Left ventricle myocardium superior (tissue), 1 donor: ENCODE results near the gene THAP5. TPM values are rescaled to one million over a fixed set of nuclear protein-coding genes. Genes with fewer than 3 reads are reported as not detected.
"Not testable (repeated sequence)": the region's sequence is repeated elsewhere in the genome, so short reads cannot be mapped to it uniquely, and the experiment has no call there.

Experiments
- ATAC-seq: fragments of 200-7000 bp; cut with Tn5 transposase; one replicate; pipeline ENCODE4 v1.9.1; 2020; ENCODE audit warnings: mild to moderate bottlenecking, moderate library complexity
- DNase-seq: peaks from one replicate; pipeline ENCODE4 v3.0.0-alpha.2; 2020
- intact Hi-C: fragments of 100-400 bp; cut with micrococcal nuclease; formaldehyde crosslinking; loops from one replicate; pipeline ENCODE4 v1.11.0; 2022
- total RNA-seq: library from RNA; stranded (reverse); fragmentation: NEBNext Ultra II Directional; extraction: Animal tissue kit (Norgen Biotek cat#: 25700); gene quantifications from one replicate; pipeline ENCODE4 v1.2.1, GENCODE V29; 2021
- donor health status: DM: no; HTN: yes; CAD: no; lungs with severe emphysema.

THAP5 gene
- total RNA-seq, 1 donor from 2014 or later, result 25.7 TPM

DNA sequence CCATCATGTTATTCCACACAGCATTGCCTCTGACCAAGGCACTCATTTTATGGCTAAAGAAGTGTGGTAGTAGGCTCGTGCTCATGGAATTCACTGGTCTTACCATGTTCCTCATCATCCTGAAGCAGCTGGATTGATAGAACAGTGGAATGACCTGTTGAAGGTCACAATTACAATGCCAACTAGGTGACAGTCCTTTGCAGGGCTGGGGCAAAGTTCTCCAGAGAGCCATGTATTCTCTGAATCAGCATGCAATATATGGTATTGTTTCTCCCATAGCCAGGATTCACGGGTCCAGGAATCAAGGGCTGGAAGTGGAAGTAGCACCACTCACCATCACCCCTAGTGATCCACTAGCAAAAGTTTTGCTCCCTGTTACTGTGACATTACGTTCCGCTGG is 30.8 kb downstream of the THAP5 start:
- ATAC-seq, DNase-seq, intact Hi-C loops: not testable (repeated sequence)

DNA sequence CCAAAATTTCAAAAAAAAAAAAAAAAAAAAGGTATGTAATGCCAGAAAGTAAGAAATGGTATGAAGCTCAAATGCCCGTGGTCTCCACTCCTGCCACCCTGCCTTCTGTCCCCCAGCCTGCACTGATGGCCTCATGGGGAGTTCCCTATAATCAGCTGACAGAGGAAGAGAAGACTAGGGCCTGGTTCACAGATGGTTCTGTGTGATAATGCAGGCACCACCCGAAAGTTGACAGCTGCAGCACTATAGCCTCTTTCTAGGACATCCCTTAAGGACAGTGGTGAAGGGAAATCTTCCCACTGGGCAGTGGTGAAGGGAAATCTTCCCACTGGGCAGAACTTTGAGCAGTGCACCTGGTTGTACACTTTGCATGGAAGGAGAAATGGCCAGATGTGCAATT is 31.3 kb downstream of the THAP5 start:
- ATAC-seq, DNase-seq, intact Hi-C loops: not testable (repeated sequence)

DNA sequence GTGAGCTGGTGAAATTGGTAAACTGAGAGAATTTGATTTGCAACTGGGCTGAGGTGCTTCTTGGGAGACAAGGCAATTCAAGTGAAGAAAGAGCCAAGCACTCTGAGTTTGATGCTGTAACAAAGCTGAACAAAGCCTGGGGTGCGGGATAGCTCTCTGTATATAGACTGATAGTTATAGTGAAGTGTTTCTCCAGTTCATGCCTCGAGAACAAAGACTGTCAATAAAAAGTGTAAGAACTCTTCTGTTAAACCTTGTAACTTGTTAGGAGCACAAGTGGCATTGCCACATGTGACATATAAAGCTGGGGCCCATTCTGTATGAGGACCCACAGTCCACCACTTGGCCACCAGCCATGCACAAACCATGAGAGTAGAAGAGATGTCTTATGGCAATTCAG is 32.3 kb downstream of the THAP5 start:
- DNase-seq (no peak), ATAC-seq (no peak)
- intact Hi-C loops, result no loop called here

DNA sequence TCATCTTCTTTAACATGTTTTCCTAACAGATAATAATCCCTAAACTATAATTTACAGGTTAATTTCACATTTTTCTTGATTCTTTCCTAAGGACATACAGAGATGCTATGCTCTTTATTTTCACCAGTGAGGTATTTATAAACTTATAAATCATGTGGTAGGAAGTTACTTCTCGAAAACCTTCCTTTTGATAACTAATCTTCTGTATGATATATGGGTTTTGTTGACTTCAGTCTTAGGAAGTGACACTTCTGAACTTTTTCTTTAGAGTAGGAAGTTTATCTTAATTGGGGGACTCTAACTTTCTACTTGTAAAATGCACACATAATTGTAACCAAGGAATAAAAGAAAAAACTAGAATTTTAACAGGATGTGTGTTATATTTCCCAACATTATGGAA is 33.8 kb downstream of the THAP5 start:
- intact Hi-C loops, result no loop called here
- no peak for DNase-seq
- no peak for ATAC-seq

DNA sequence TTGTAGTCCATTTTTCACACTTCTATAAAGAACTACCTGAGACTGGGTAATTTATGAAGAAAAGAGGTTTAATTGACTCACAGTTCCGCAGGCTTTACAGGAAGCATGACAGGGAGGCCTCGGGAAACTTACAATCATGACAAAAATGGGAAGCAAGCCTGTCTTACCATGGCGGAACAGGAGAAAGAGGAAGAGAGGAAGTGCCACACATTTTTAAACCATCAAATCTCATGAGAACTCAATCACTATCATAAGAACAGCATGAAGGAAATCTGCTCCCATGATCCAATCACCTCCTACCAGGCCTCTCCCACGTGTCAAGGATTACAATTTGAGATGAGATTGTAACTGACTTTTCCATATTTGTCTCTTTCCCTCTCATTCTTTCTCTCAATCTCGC is 34.2 kb downstream of the THAP5 start:
- intact Hi-C loops, result no loop called here
- ATAC-seq (no peak), DNase-seq (no peak)

DNA sequence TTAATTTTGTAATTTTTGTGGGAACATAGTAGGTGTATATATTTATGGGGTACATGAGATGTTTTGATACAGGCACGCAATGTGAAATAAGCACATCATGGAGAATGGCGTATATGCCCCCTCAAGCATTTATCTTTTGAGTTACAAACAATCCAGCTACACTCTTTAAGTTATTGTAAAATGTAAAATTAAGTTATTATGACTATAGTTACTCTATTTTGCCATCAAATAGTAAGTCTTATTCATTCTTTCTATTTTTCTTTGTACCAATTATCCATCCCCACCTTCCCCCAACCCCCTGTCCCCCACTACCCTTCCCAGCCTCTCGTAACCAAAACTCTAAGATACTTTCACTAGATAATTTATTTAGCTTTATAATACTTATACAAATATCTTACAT is 35.8 kb downstream of the THAP5 start:
- ATAC-seq (no peak), DNase-seq (no peak)
- intact Hi-C loops, result no loop called here

DNA sequence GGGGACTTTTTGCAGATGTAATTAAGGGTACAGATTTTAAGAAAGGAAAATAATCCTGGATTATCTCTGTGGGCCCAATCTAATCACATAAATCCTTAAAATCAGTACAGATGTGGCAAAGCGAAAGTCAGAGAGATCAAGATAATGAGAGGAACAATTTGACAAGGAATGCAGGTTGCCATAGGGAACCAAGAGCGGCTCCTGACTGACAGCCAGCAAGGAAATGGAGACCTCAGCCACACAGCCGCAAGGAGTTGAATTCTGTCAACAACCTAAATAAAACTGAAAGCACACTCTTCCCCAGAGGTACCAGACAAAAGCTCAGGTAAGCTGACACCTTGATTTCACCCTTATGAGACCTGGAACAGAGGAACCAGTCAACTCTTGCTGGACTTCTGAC is 40.2 kb downstream of the THAP5 start:
- intact Hi-C loops, result no loop called here
- ATAC-seq (no peak), DNase-seq (no peak)

DNA sequence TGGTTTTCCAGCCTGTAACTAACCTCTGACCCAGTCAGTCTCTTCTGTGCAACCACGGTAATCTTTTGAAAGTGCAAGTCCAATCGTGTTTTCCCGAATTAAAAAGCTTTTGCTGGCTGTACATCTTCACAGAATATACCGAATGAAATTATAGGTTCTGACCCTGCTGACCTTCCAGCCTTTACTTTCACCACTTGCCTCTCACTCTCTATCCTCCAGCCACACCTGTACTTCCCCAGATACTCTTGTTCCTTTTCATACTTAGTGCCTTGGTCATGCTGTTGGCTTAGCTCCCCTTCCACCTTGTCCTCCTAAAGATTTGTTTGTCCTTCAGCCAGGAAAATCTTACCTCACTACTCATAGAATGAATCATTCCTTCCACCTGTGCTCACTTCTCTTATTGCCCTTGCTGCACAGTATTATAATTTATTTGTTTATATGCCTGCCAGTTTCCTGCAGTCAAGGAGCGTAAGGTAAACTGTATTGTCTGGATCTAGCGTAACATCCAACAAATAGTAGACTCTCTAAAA is 41.3 kb downstream of the THAP5 start:
- intact Hi-C loops, result no loop called here
- ATAC-seq, result no peak
- DNase-seq, result no peak

DNA sequence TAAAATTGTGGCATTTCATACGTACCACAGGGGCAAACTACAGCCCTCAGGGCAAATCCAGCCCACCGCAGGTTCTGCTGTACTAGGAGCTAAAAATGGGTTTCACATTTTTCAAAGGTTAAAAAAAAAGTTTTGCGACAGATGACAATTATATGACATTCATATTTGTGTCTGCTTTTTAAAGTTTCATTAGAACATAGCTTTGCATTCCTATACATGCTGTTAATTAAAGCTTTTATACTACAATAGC is 42.8 kb downstream of the THAP5 start:
- intact Hi-C loops, result no loop called here

DNA sequence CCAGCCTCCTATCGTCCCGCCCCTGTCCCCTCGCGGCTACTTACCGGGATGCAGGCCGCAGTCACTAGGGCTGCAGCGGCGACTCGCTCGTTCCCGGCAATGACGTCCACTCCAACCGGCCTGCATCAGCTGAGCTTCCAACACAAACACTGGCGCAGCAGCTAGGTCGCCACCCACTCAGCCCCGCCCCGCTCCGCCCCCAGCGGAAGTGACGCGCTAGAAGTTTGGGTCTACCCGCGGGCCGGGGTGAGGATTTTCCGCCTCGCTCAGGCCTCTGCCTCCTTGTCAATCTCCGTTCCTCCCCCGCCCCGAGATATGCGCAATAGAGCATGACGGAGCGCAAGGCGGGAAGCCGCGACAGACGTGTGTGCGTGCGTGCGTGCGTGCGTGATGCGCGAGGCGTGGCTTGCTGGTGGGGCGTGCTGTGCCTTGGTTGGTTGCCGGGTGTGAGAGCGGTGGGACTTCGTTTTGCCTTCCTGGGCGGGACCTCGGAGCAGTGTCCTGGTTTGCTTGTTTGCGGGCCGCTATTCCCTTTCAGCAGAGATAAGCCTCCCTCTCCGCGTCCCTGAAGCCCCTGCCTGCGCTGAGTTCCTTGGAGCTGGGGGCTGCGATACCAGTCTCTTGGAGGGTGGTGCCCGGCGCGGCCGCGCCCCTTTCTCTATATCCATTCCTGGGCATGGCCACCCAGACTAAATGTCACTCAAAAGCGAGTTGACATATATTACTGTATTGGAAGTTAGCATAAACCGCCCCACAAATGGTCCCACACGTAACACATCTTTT is 43.3 kb downstream of the THAP5 start, which contains the start of gene PNPLA8:
TSS of gene PNPLA8 (minus strand) at position 151 of the 783 bp plus-strand sequence. CDS start 10,644 bp downstream, outside the sequence.
- DNase-seq, result peak; percentile 100
- intact Hi-C loops, result no loop called here
- ATAC-seq, result peak; percentile 95

More for the DNA sequence above, 42.8 kb downstream of the THAP5 start:
- ATAC-seq, result no peak
- DNase-seq, result no peak

DNA sequence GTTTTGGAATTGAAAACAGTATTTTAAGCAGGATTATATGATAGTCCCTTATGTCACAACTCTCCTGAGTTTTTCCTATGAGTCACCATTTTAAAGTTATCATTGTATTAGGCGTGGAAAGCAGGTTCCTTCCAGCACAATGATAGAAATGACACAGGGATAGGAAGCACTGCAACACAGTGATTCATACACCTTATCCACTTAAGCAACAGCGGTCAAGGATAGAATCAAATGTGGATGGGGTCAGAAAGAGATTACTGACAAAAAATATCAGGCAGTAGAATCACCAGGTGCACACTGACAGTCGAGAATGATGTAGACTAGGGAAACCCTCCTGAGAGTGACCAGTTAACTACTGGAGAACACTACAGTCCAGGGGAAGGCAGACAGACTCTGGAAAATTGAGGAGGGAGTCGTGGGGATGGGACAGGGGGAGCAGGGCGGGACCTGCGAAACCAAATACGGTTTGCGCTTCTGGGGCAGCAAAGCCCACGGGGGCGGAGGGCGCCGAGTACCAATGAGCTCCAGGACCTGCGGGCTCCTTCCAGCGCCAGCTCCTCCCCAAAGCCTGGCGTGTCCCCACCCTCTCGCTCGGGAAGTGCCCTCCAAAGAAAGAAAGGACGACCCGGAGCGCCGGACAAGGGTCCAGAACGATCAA is 44.0 kb downstream of the THAP5 start:
- ATAC-seq, result peak; percentile 82
- intact Hi-C loops, result no loop called here
- peak; percentile 91 for DNase-seq

DNA sequence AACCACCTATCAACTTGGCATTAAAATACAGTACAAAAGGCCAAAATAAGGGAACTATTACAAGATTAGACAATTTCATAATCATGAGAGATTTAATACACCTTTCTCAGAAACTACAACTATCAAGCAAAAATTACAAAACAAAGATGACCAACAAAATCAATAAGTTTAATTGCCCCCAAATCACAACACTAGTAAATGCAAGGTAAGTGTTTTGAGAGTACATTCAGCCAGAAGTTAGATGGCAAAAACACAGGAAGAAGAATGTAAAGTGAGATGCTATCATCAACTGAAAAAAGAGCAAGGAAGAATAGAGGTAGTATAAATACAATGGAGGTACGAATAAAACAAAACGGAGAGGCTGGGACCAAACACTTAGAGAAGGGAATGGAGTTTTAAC is 46.7 kb downstream of the THAP5 start:
- no peak for ATAC-seq
- intact Hi-C loops, result no loop called here

DNA sequence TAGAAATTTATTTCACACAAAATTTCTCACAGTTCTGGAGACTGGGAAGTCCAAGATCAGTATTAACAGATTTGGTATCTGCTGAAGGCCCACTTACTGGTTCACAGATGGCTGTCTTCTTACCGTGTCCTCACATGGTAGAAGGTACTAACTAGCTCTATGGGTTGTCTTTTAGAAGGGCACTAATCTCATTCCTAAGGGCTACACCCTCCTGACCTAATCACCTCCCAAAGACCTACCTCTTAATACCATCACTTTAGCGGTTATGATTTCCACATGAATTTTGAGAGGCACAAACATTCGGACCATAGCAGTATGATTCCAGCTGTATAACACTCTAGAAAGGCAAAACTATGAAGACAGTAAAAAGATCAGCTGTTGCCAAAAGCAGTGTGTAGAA is 51.6 kb downstream of the THAP5 start:
- intact Hi-C loops, result no loop called here
- DNase-seq (no peak), ATAC-seq (no peak)

More for the DNA sequence above, 46.7 kb downstream of the THAP5 start:
- no peak for DNase-seq

DNA sequence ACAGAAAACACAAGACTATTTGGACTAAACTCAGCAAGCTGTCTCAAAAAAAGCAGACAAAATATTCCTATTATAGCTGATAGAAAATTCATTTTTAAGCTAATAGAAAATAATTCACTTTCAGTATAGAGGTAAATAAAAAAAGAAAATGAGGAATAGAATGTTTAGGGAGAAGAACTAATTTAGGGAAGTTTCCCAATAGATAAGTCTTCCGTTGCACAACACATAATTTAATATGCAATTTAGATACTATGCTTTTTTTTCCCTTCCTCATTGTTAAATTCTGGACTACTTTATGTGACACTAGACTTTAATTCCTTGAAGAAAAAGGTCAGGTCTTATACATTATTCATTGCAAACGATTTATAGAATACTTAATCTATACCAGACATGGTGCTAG is 53.9 kb downstream of the THAP5 start:
- intact Hi-C loops, result no loop called here
- DNase-seq (no peak), ATAC-seq (no peak)

DNA sequence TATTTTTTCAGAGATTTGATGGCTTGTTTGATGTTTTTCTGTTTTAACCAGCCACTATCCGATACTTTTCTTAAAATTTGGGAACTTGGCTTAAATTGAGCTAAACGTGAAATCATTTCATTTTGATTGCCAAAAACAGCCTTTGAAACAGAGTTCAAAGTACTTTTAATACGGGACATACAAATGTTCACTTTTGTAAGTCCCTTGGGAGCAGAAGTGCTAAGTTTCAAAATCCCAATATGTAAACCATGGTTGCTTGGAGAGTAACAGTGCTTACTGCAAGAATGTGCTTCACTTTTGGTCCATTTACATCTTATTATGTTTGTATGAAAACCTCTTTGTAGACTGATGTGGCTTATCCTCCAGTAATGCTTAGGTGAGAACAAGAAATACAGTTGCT is 54.5 kb downstream of the THAP5 start:
- DNase-seq (no peak), ATAC-seq (no peak)
- intact Hi-C loops, result no loop called here

Other genes starting within 250 kb of the THAP5 start
- gene NRCAM, start 113.3 kb downstream of the THAP5 start, total RNA-seq, result 0.62 TPM
- 31.9 TPM for gene PNPLA8, start 43.6 kb downstream of the THAP5 start, total RNA-seq
- gene DNAJB9, start 168 bp upstream of the THAP5 start, total RNA-seq, result 40.8 TPM